ENCODE measurements around the gene EPYC.

EPYC gene

GRCh38 chr12:90954428-90954827 lies 50.3 kb downstream of the EPYC start:
- no peak for DNase-seq

GRCh38 chr12:90953956-90954421 lies 50.8 kb downstream of the EPYC start:
- no peak for DNase-seq

GRCh38 chr12:90951432-90952105 lies 53.2 kb downstream of the EPYC start:
- no peak for DNase-seq

GRCh38 chr12:90947869-90948268 lies 56.9 kb downstream of the EPYC start:
- DNase-seq = no peak

GRCh38 chr12:90945070-90945649 lies 59.6 kb downstream of the EPYC start:
- no peak for DNase-seq

- no peak for DNase-seq
Measured at GRCh38 chr12:90943255-90943654, 61.5 kb downstream of the EPYC start.

- no peak for DNase-seq
Measured at GRCh38 chr12:90940872-90941499, 63.8 kb downstream of the EPYC start.

- DNase-seq = no peak
Measured at GRCh38 chr12:90939382-90939781, 65.4 kb downstream of the EPYC start.

- DNase-seq = no peak
Measured at GRCh38 chr12:90938451-90938850, 66.3 kb downstream of the EPYC start.

- DNase-seq = no peak
Measured at GRCh38 chr12:90937651-90938050, 67.1 kb downstream of the EPYC start.

- DNase-seq = no peak
Measured at GRCh38 chr12:90936230-90937005, 68.4 kb downstream of the EPYC start.

- DNase-seq = no peak
Measured at GRCh38 chr12:90925562-90925961, 79.2 kb downstream of the EPYC start.

- DNase-seq = no peak
Measured at GRCh38 chr12:90924406-90924805, 80.4 kb downstream of the EPYC start.

- DNase-seq = no peak
Measured at GRCh38 chr12:90922145-90922627, 82.6 kb downstream of the EPYC start.

GRCh38 chr12:90921536-90921935 lies 83.2 kb downstream of the EPYC start:
- no peak for DNase-seq

GRCh38 chr12:90920222-90920621 lies 84.5 kb downstream of the EPYC start:
- DNase-seq = no peak

- no peak for DNase-seq
Measured at GRCh38 chr12:90917431-90917830, 87.3 kb downstream of the EPYC start.

GRCh38 chr12:90916516-90916915 lies 88.3 kb downstream of the EPYC start:
- DNase-seq = no peak

- no peak for DNase-seq
Measured at GRCh38 chr12:90915353-90915752, 89.4 kb downstream of the EPYC start.

Measured in activated CD4-positive, alpha-beta T cell treated with anti-CD3 and anti-CD28 coated beads for 4 hours (primary cell).